Lower leg skin (tissue), 3 donors: Measurements from ENCODE around the gene BAZ1B.

Experiments used
- POLR2A ChIP-seq, 2 donors: fragments of 450-650 bp; IDR thresholded peaks; one replicate each; pipeline ENCODE4 v1.6.1; 2016 to 2017; ENCODE audit warnings: antibody characterized with exemption in 2 of 2, mild to moderate bottlenecking in 1 of 2, moderate library complexity in 1 of 2
- TF ChIP-seq, protein P1 (sequence below), 3 donors: fragments of 450-650 bp; IDR thresholded peaks; one replicate each; pipeline ENCODE4 v1.5.1; 2016; ENCODE audit warnings: antibody characterized with exemption in 3 of 3, mild to moderate bottlenecking in 3 of 3, moderate library complexity in 2 of 3

DNA sequence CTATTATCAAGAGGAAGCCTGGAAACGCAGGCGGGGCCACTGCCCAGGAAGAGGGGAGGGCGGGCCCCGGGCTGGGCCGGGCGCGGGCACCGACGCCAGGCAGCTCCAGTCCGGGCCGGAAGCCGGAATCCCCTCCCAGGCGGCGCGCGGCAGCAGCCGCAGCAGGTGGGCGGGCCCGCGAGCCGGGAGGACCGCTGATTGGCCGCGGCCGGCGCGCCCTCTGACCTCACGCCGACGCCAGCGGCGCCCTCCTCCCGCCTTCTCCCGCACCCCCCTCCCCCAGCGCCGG is 35.0 kb upstream of the BAZ1B start:
- TF ChIP-seq, protein P1, sequence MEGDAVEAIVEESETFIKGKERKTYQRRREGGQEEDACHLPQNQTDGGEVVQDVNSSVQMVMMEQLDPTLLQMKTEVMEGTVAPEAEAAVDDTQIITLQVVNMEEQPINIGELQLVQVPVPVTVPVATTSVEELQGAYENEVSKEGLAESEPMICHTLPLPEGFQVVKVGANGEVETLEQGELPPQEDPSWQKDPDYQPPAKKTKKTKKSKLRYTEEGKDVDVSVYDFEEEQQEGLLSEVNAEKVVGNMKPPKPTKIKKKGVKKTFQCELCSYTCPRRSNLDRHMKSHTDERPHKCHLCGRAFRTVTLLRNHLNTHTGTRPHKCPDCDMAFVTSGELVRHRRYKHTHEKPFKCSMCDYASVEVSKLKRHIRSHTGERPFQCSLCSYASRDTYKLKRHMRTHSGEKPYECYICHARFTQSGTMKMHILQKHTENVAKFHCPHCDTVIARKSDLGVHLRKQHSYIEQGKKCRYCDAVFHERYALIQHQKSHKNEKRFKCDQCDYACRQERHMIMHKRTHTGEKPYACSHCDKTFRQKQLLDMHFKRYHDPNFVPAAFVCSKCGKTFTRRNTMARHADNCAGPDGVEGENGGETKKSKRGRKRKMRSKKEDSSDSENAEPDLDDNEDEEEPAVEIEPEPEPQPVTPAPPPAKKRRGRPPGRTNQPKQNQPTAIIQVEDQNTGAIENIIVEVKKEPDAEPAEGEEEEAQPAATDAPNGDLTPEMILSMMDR (IDR thresholded peaks at IDR 0.05), result no peak
- TF ChIP-seq POLR2A (IDR thresholded peaks at IDR 0.05), result no peak
